Ureter (tissue), 1 donor: ENCODE data around the gene SPRR1B. TPM values are rescaled to one million over a fixed set of nuclear protein-coding genes. Genes with fewer than 3 reads are reported as not detected.
"Not testable (repeated sequence)": the region's sequence is repeated elsewhere in the genome, so short reads cannot be mapped to it uniquely, and the experiment has no call there.

ENCODE experiments used
- DNase-seq: peaks from one replicate; pipeline ENCODE4 v3.0.0-alpha.2; 2020; ENCODE audit warnings: low spot score
- total RNA-seq: library from RNA; stranded (reverse); gene quantifications from one replicate; pipeline ENCODE4 v1.2.4, GENCODE V29; 2023
- donor health status: DM: yes; HTN: yes; CAD: no.

SPRR1B gene
- total RNA-seq: 0.91 TPM

DNA sequence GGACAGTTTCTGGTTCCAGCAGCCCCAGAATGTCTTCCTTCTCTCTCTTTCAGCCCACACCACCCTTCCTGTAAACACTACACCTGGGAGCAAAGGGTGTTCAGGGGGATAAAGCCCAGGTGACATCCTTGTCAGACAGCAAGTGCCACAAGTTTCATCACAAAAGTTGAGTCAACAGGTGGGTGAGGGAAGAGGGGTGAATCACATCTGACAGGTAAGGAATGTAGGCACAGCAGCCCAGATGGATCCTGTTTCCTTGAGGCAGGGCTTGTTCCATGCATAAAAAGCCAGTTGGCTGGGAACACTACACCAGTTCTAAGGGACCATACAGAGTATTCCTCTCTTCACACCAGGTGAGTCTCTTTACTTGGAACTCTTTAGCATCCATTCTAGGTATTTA is at the start of gene SPRR1B:
SPRR1B (plus strand) TSS at position 309 of the 400 bp plus-strand sequence. CDS start 1,143 bp downstream, outside the sequence.
- DNase-seq: no peak

DNA sequence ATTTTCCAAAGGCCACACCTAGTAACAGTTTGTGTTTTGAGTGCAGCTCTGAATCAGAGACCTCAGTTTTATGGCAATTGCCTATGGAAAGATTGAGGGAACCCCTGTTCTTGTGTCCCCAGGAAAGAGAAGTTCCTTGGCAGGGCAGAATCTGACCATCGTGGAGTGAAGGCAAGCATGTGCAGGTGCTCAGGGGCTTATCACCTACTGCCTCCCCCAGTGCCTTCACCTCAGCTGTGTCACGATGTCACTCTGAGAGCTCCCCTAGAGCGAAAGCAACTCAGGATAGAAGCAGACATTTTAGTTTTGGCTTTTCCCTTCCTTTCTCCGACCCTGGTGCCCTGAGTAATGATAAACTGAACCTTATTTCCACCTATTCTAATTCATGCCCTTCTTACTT is 48.9 kb upstream of the SPRR1B start:
- DNase-seq: no peak

- DNase-seq: no peak
Measured at GRCh38 chr1:152983234-152983633, 47.8 kb upstream of the SPRR1B start.

- peak; percentile 61 for DNase-seq
Measured at GRCh38 chr1:152983743-152984142, 47.3 kb upstream of the SPRR1B start, which contains the start of gene SPRR1A. TSS of gene SPRR1A (plus strand) at chr1:152984081. CDS start at chr1:152985231, 1,150 bp downstream.

- DNase-seq: no peak
Measured at GRCh38 chr1:152986578-152986977, 44.4 kb upstream of the SPRR1B start.

- DNase-seq: no peak
Measured at GRCh38 chr1:152993186-152993585, 37.8 kb upstream of the SPRR1B start.

- DNase-seq: no peak
Measured at GRCh38 chr1:152995842-152996241, 35.2 kb upstream of the SPRR1B start.

GRCh38 chr1:152996633-152997400 is 34.2 kb upstream of the SPRR1B start:
- DNase-seq: no peak

- no peak for DNase-seq
Measured at GRCh38 chr1:152997901-152998300, 33.1 kb upstream of the SPRR1B start.

- no peak for DNase-seq
Measured at GRCh38 chr1:152998476-152998875, 32.5 kb upstream of the SPRR1B start.

DNA sequence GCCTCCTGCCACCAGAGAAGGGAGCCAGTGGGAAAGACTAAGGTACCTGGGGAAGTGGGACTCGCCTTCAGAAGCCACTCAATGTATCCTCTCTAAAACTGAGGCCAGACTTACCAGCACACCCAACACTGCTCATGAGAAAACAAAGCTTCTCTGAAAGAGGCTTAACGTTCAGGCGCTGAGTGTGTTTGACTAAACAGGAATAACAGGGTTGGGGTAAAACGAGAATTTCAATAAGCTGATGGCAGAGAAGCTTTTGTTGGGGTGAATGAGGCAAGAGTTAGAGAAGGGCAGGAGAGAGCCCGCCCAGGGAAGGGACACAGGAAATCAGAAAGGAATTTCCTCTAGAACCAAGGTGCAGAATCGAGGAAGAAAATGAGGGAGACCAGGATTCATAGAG is 31.2 kb upstream of the SPRR1B start:
- no peak for DNase-seq

- DNase-seq: no peak
Measured at GRCh38 chr1:153000294-153000693, 30.7 kb upstream of the SPRR1B start.

GRCh38 chr1:153001382-153001781 is 29.6 kb upstream of the SPRR1B start, which contains the start of gene SPRR3:
TSS of gene SPRR3 (plus strand) at chr1:153001749. CDS start at chr1:153003021, 1,272 bp downstream.
- no peak for DNase-seq

- DNase-seq: not testable (repeated sequence)
Measured at GRCh38 chr1:153011235-153011758, 19.7 kb upstream of the SPRR1B start.

DNA sequence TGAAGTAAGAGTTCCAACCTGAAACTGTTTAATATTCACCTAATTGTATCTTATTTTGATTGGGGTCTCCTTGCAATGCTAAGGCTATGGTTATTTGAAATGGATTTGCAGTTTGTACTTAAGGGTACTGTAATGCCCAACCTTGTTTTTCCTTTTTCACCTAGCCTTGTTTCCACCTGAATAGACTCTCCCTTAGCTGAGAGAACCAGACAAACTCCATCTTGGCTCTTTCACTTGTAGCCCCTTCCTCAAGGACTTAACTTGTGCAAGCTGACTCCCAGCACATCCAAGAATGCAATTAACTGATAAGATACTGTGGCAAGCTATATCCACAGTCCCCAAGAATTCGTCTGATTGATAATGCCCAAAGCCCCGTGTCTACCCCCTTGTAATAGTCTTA is 9.2 kb upstream of the SPRR1B start:
- DNase-seq: not testable (repeated sequence)

- DNase-seq: not testable (repeated sequence)
Measured at GRCh38 chr1:153022340-153022739, 8.7 kb upstream of the SPRR1B start.

- DNase-seq: no peak
Measured at GRCh38 chr1:153023109-153023508, 7.9 kb upstream of the SPRR1B start.

DNA sequence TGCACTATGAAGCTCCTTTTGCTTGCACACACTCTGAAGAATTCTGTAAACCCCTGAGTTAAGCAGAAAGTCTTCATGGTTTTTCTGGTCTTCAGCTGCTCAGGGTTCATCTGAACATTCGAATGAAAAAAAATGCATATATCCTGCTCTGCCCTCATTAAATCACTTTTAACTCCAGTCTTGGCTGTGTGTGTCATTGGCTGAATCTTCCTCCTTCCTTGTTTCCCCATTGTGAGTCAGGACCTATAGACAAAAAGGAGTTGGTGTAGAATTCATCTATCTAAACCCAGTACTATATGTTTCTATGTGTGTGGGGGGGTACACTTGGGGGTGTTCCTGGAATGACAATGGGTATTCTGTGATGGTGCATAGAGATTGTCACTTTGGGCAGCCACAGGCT is 6.6 kb upstream of the SPRR1B start:
- no peak for DNase-seq

DNA sequence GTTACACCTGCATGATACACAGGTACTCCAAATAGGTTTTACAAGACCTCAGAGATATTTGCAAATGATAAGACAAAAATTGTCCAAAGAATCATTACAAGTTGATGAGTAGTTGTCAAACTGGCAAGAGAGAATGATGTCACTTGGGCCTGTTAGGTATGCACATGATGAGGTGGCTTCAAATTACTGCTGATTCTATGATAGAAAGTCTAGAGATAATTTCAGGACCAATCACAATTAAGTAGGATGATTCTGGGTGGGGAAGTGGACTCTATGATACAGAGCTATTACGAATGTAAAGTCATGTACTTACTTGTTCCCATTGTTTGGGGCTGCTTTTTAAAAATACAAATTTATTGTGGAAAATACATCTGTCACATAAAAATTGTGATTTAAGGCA is 5.2 kb upstream of the SPRR1B start:
- no peak for DNase-seq

DNA sequence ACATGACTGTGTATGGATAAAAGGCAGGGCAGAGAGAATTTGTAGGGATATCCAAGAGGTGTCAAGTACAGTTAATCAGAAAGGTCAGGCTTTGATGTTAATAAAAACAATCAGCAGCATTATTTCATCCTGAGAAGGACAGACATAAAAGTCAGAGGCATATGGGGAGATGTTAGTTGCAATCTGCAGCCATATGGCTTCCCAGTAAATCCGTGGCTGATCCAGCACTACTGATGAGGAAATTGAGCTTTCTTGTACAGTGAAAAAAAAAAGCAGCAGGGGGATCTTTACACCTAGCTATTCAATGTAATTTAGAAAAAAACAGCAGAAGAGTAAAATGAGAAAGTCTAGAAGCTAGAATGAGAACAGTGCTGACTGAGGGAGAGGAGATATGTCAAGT is 2.2 kb upstream of the SPRR1B start:
- no peak for DNase-seq

- no peak for DNase-seq
Measured at GRCh38 chr1:153032073-153032472, 1.1 kb downstream of the SPRR1B start.

DNA sequence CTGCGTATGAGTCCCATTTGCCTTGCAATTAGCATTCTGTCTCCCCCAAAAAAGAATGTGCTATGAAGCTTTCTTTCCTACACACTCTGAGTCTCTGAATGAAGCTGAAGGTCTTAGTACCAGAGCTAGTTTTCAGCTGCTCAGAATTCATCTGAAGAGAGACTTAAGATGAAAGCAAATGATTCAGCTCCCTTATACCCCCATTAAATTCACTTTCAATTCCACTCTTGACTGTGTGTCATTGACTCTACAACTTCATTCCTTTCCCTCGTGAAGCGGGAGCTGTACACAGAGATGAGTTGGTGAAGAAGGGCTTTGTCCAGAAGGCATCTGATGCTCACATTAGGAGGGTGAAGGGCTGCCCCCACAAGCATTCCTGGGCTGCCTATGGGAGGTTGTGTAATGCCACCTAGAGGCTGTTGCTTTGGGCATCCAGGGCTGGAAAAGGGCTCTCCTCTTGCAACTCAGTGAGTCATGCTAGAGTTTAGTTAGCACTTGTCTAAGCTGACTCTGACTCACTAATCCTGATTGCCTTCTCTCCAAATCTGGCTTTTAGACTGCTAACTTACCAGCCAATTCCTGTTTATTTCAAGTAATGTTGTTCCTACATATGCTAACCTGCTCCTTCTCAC is 1.8 kb downstream of the SPRR1B start:
- DNase-seq: no peak

DNA sequence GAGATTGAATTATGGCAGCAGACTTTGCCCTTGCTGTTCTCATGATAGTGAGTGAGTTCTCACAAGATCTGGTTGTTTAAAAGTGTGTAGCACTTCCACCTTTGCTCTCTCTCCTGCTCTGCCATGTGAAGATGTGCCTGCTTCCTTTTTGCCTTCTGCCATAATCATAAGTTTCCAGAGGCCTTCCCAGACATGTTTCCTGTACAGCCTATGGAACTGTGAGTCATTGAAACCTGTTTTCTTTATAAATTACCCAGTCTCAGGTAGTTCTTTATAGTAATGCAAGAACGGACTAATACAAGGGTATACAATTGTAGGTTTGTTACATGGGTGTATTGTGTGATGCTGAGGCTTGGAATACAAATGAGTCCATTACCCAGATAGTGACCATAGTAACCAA is 4.2 kb downstream of the SPRR1B start:
- no peak for DNase-seq
